ENCODE measurements around the gene TSSK6. TPM values are rescaled to one million over a fixed set of nuclear protein-coding genes. Genes with fewer than 3 reads are reported as not detected.
A peak's percentile ranks its signal among the peaks of the same experiment; 100 is the strongest.

Gene TSSK6
- total RNA-seq, 2 donors from 2014 or later: 2.1 to 2.6 TPM

- Histone ChIP-seq H3K27ac (peak overlapping the region; percentile 53 to 88 (median 77)), H3K27me3 (no peaks in the 10 kb centered on the region), H3K36me3 (replicated peaks in 1 of 2; ENCODE audit: insufficient read depth in 1 of 2, low read depth in 2 of 2) (peaks cover 0 to 2% of the 10 kb centered on the region in 2 donors), H3K9me3 (no peaks in the 10 kb centered on the region), H3K4me1 (peaks cover 55% of the 10 kb centered on the region), H3K4me3 (no peak overlapping the region)
- DNase-seq: peak; percentile 51 to 65 (median 58)
- WGBS, 2 donors: 45 to 56% methylated on average over 8 to 20 of the region's 20 CpGs
- no peak for TF ChIP-seq POLR2A (IDR thresholded peaks at IDR 0.05)
- TF ChIP-seq, protein P1, sequence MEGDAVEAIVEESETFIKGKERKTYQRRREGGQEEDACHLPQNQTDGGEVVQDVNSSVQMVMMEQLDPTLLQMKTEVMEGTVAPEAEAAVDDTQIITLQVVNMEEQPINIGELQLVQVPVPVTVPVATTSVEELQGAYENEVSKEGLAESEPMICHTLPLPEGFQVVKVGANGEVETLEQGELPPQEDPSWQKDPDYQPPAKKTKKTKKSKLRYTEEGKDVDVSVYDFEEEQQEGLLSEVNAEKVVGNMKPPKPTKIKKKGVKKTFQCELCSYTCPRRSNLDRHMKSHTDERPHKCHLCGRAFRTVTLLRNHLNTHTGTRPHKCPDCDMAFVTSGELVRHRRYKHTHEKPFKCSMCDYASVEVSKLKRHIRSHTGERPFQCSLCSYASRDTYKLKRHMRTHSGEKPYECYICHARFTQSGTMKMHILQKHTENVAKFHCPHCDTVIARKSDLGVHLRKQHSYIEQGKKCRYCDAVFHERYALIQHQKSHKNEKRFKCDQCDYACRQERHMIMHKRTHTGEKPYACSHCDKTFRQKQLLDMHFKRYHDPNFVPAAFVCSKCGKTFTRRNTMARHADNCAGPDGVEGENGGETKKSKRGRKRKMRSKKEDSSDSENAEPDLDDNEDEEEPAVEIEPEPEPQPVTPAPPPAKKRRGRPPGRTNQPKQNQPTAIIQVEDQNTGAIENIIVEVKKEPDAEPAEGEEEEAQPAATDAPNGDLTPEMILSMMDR (IDR thresholded peaks at IDR 0.05): no peak
- intact Hi-C loops (cut with DNase I): no loop called here
- ATAC-seq: peak; percentile 12
These were observed 27.1 kb downstream of the TSSK6 start for GRCh38 chr19:19487950-19488874.

DNA sequence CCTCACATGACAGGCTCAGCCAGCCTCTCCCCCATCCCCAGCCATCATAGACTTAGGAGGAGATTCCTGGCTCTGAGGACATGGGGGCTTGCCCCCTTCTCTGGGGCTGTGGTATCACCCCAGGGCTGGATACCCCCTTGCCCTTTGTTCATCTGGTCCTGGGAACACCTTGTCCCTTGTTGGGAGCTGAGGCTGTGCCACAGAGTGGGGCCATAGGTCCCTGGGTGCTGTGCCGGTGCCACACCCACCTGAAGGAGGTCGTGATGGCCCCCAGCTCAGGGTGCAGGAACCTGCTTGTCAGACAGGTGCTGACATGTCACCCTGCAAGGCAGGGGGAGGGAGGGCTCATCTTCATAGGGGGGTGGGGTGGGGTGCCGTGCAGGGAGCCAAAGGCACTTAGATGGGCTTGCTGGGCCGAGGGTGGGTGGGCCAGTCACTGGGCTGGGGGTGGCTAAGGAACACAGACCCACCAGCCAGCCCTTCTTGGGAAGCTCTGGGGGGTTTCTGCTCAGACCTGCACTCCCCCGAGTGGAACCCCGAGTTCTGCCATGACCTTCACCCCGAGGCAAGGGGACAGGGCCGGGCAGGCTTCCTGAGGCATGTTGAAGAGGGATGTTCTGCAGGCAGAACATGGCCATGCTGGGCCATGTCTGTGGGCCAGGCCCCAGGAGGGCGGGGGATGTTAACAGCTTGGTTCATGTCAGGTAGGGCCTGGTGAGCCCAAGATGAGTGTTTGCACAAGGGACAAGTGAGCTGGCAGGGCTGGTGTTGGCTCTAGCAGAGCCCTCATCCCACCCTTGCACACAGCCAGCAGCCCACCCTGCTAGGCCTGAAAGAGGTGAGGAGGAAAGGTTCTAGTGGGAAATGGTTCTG lies 28.0 kb downstream of the TSSK6 start:
- Histone ChIP-seq H3K4me1 (peaks cover 55% of the 10 kb centered on the region), H3K36me3 (replicated peaks in 1 of 2; ENCODE audit: insufficient read depth in 1 of 2, low read depth in 2 of 2) (no peaks in the 10 kb centered on the region), H3K4me3 (no peak overlapping the region), H3K27me3 (no peaks in the 10 kb centered on the region), H3K27ac (peak overlapping the region in 3 of 4 donors; percentile 69 to 88 (median 85)), H3K9me3 (no peaks in the 10 kb centered on the region)
- TF ChIP-seq, protein P1 (IDR thresholded peaks at IDR 0.05): no peak
- no peak for TF ChIP-seq POLR2A (IDR thresholded peaks at IDR 0.05)
- DNase-seq (no peak), ATAC-seq (no peak)
- 68 to 74% methylated on average over 3 to 8 of the region's 9 CpGs for WGBS, 2 donors
- intact Hi-C loops (cut with DNase I): no loop called here

GRCh38 chr19:19486343-19487076 lies 28.8 kb downstream of the TSSK6 start:
- peaks cover 55% of the 10 kb centered on the region for H3K4me1 ChIP-seq
- intact Hi-C loops (cut with DNase I): no loop called here
- WGBS, 2 donors: 78 to 97% methylated on average over 5 to 14 of the region's 15 CpGs

GRCh38 chr19:19485998-19486290 lies 29.4 kb downstream of the TSSK6 start:
- H3K9me3 ChIP-seq: no peaks in the 10 kb centered on the region
- peak overlapping the region in 1 of 4 donors; percentile 85 for H3K27ac ChIP-seq
- 90 to 100% methylated on average over 2 to 5 of the region's 5 CpGs for WGBS, 2 donors
- H3K27me3 ChIP-seq: no peaks in the 10 kb centered on the region
- TF ChIP-seq POLR2A (IDR thresholded peaks at IDR 0.05): no peak
- TF ChIP-seq, protein P1 (IDR thresholded peaks at IDR 0.05): no peak
- DNase-seq: no peak
- ATAC-seq: no peak
- intact Hi-C loops (cut with DNase I): no loop called here
- H3K4me3 ChIP-seq: no peak overlapping the region
- H3K4me1 ChIP-seq: peaks cover 55% of the 10 kb centered on the region
- H3K36me3 ChIP-seq (replicated peaks in 1 of 2; ENCODE audit: insufficient read depth in 1 of 2, low read depth in 2 of 2): no peaks in the 10 kb centered on the region

More at GRCh38 chr19:19486343-19487076, 28.8 kb downstream of the TSSK6 start:
- no peak for TF ChIP-seq POLR2A (IDR thresholded peaks at IDR 0.05)
- TF ChIP-seq, protein P1 (IDR thresholded peaks at IDR 0.05): no peak
- Histone ChIP-seq H3K4me3 (no peak overlapping the region), H3K36me3 (replicated peaks in 1 of 2; ENCODE audit: insufficient read depth in 1 of 2, low read depth in 2 of 2) (no peaks in the 10 kb centered on the region), H3K9me3 (no peaks in the 10 kb centered on the region), H3K27me3 (no peaks in the 10 kb centered on the region), H3K27ac (peak overlapping the region in 3 of 4 donors; percentile 69 to 88 (median 85))
- ATAC-seq: no peak
- no peak for DNase-seq

Measured in body of pancreas (tissue), 4 donors.